GM19438 (cell line): ENCODE data around the gene KDM4B.
"Not testable (repeated sequence)": the region's sequence is repeated elsewhere in the genome, so short reads cannot be mapped to it uniquely, and the experiment has no call there.

Experiments
- ATAC-seq: cut with Tn5 transposase; IDR thresholded peaks from one replicate; pipeline ENCODE4 v1.9.1; 2021; ENCODE audit warnings: low read depth; ENCODE audit not compliant: unreplicated experiment

The KDM4B gene

DNA sequence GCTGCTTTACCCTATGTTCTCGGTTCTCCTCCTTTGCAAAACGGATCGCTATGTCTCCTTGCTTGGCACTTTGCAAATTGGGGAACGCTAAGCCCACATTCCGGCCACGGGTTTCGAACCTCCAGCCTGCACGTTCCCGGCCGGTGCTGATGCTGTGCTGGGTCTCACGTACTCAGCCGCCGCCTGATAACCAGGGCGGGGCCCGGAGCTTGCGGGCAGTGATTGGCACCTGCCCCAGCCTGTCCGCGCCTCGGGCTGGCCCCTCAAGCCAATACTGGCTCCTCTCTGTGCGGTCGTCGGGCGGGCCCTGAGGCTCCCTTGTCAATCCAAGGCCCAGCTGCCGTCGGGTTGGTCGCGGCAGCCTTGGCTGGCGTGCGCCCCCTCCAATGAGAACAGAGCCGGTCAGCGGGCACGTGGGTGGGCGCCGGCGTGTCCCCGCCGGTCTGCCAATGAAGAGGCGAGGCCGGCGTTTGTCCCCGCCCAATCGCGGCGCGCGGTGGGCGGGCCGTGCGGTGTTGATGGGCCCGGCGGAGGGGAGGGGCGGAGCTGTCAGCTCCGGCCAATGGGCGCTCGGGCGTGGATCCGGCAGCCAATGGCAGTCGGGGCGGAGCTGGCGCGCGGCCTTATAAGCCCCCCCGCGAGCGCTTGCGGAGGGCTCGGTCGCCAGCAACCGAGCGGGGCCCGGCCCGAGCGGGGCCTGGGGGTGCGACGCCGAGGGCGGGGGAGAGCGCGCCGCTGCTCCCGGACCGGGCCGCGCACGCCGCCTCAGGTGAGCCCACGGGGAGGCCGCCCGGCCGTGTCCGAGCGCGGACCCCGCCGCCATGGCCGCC lies at the start of gene KDM4B:
KDM4B (plus strand) TSS at position 652 of the 830 bp plus-strand sequence. CDS start 63,778 bp downstream, outside the sequence.
- ATAC-seq, result peak; percentile 91

DNA sequence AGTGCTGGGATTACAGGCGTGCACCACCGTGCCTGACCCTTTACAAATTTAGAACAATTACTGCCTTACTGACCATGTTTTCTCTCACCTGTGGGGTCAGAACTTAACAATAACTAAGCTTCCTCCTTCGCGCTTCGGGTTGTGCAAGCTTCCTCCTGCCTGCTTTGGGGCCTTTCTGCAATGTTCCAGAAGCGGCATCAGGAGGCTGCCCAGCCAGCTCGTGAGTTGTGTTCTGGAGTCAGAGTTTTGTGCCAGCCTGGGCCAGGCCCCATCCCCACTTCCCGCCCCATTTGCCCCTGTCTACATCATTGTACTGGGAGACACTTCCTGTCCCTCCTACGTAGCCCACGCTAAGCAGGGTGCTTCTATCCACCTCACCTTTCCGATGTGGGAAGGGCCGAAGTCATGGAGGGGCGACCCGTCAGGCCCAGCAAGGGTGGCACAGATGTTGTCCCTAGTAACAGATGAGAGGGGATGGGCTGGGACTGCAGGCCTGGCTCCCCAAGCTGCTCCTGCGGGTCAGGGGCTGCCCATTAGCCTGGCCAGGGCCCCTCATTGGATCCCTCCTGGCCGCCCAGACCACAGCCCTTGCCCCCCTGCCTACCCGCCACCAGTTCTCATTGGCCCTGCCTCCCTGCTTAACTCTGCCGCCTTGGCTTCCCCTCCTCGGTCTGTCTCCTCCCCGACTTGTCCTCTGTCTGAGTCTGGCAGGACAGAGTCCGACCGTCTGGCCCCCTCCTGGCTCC lies 46.2 kb upstream of the KDM4B start:
- no peak for ATAC-seq

DNA sequence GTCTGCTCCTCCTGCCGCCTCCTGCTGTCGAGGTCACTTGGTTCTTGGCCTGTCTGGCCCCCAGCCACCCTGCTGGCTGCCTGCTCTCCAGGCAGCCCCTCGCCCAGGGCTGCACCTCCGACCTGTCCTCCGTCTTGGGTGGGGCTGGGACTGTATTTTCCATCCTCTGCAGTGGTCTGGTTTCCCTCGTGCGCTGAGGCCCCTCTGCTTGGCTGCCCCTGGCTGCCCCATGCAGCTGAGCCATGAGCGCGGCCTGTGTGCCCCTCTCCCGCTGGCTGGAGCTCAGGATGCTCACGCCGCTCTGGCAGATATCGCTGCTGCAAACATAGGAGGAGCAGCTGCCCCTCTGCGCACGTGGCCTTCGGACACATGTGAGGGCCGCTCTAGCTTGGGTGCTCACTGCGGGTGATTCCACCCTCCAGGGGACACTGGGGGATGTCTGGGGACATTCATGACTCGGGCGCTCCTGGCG lies 45.6 kb upstream of the KDM4B start:
- no peak for ATAC-seq

DNA sequence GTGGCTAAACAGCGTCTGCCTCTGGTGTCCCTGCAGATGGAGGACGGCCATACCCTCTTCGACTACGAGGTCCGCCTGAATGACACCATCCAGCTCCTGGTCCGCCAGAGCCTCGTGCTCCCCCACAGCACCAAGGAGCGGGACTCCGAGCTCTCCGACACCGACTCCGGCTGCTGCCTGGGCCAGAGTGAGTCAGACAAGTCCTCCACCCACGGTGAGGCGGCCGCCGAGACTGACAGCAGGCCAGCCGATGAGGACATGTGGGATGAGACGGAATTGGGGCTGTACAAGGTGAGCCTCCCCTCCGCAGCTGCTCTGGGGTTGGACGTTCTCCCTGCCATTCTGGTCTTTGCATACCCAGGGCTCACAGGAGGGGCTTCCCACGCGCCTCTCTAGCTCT lies 39.7 kb upstream of the KDM4B start:
- ATAC-seq, result no peak

DNA sequence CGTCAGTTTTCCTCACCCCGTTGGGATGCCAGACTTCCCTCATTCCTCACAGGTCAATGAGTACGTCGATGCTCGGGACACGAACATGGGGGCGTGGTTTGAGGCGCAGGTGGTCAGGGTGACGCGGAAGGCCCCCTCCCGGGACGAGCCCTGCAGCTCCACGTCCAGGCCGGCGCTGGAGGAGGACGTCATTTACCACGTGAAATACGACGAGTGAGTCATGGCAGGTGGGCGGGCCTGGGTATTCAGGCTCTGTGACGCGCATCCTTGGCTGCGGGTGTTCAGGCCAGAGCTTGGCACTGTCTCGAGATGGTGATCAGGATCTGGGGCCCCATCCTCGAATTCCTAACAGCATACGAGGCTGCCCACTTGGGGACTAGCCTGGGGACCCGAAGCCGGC lies 38.2 kb upstream of the KDM4B start:
- no peak for ATAC-seq

DNA sequence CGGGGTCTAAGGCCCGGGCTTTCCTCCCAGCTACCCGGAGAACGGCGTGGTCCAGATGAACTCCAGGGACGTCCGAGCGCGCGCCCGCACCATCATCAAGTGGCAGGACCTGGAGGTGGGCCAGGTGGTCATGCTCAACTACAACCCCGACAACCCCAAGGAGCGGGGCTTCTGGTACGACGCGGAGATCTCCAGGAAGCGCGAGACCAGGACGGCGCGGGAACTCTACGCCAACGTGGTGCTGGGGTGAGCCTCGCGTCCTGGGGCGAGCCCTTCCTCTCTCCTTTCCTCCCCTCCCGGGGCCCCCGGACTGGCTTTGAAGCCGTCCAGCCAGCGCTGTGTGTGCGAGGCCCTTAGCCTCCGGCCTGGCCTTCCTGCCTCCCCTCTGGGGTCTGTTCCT lies 36.2 kb upstream of the KDM4B start:
- no peak for ATAC-seq

DNA sequence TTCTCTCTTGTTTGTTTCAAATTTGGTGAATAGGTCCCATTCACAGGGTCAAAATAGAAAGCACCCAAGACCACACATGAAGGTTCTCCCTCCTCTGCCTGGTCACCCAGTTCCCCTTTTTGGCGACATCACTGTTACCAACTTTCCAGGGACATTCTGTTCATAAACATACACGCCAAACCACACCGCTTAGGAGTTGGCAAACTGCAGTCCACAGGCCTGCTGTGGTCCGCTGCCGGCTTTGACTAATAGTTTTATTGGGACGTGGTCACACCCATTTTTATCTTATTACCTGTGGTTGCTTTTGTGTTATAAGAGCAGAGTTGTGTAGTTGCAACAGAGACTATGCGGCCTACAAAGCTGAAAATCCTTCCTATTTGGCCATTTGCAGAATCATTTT lies 35.4 kb upstream of the KDM4B start:
- no peak for ATAC-seq

DNA sequence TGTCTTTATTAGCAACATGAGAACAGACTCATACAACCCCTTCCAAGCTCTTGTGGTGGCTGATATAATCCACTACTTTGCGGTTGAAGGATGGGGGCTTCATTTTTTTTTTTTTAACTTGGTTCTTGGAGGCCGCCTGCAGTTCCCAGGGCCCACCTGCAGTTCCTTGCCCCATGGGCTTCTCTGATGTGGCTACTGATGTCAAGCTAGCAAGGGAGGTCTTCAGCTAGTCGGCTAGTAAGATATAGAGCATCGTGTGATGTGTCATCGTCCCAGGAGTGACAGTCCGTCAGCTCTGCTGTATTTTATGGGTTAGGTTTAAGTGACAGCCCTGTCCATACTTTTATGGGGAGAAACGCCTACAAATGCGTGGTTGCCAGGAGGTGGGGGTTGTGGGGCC lies 33.5 kb upstream of the KDM4B start:
- no peak for ATAC-seq

DNA sequence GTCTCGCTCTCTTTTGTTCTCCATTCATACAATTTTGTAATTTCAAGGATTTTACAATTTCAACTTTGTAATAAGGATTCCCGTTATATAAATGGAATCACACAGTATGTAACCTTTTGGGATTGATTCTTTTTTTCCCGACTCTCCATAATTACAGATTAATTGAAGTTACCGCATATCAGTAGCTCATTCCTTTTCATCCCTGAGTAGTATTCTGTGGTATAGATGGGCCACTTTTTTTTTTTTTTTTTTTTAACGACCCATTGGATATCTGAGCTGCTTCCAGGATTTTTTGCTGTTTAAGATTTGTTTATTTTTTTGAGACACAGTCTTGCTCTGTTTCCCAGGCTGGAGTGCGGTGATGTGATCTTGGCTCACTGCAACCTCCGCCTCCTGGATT lies 31.9 kb upstream of the KDM4B start:
- no peak for ATAC-seq

DNA sequence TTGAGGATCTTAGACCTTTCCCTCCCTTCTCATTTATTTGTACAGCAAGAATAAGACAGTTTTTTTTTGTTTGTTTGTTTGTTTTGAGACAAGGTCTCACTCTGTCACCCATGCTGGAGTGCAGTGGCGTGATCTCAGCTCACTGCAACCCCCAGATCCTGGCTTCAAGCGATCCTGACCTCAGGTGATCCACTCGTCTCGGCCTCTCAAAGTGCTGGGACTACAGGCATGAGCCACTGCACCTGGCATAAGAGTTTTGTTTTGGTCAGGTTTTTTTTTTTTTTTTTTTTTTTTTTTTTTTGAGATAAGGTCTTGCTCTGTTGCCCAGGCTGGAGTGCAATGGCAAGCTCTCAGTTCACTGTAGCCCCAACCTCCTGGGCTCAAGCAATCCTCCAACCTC lies 30.5 kb upstream of the KDM4B start:
- not testable (repeated sequence) for ATAC-seq

DNA sequence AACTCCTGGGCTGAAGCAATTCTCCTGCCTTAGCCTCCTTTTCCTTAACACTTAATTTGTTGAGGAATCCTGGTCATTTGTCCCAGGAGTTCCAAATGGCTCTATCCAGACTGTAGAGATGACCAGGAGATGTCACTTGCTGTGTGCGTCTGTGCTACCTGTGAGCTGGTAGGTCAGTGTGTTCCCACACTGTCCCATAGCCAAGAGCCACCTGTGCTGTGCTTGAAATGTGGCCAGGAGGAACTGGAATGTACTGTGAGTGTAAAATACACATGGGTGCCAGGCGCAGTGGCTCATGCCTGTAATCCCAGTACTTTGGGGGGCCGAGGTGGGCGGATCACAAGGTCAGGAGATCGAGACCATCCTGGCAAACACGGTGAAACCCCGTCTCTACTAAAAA lies 29.4 kb upstream of the KDM4B start:
- no peak for ATAC-seq

DNA sequence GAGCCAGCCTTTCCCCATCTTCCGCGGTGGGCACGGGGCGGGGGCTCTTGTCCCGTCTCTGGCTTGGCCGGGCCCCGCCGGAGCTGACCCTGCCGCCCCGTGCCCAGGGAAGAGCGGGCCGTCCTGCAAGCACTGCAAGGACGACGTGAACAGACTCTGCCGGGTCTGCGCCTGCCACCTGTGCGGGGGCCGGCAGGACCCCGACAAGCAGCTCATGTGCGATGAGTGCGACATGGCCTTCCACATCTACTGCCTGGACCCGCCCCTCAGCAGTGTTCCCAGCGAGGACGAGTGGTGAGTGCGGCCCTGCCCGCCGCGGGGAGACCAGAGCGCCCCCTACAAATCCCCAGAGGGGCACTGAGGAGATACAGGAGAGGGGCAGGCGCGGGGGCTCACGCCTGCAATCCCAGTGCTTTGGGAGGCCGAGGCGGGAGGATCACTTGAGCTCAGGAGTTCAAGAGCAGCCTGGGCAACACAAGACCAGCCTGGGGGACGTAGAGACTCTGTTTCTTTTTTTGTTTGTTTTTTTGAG lies 27.2 kb upstream of the KDM4B start:
- not testable (repeated sequence) for ATAC-seq

DNA sequence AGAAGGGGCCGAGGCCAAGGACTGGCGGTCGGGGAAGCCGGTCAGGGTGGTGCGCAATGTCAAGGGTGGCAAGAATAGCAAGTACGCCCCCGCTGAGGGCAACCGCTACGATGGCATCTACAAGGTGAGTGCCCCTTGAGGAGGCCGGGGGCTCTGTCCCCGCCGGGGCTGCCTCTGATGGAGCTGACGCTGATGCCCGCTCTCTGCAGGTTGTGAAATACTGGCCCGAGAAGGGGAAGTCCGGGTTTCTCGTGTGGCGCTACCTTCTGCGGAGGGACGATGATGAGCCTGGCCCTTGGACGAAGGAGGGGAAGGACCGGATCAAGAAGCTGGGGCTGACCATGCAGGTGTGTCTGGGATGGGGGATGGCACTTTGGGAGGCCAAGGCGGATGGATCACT lies 18.3 kb upstream of the KDM4B start:
- not testable (repeated sequence) for ATAC-seq

DNA sequence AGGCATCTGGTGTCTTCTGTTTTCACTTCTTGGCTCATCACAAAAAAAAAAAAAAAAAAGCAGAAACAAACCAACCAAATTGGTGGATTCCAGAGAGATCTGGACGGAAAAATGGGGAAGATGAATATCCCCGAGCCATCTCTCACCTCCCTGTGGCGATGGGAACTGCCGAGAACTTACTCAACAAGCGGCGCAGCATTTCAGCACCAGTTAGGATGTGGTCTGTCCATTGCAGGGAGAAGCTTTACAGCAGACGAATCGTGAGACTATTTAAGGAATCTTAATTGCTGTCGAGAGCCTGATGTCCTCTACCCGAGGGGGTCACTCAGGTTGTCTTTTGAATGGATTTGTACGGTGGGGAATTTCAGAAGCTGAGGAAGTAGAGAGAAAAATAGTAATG lies 17.3 kb upstream of the KDM4B start:
- no peak for ATAC-seq

DNA sequence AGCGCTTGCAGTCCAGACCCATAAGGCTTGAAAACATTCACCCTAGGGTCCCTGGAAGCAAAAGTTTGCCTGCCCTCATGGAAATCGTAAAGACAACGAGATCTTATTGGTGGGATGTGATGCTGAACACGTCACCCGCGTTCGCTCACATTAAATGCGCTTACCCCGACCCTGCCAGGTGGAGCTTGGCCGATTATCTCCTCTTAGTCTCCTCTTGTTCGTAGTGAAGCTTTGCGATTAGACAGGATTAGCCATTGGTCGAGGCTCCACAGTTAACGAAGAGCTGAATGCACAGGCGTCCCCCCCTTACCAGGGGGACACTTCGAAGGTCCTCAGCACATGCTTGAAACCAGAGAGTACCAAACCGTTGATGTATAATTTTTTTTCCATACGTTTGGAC lies 16.0 kb upstream of the KDM4B start:
- ATAC-seq, result no peak

DNA sequence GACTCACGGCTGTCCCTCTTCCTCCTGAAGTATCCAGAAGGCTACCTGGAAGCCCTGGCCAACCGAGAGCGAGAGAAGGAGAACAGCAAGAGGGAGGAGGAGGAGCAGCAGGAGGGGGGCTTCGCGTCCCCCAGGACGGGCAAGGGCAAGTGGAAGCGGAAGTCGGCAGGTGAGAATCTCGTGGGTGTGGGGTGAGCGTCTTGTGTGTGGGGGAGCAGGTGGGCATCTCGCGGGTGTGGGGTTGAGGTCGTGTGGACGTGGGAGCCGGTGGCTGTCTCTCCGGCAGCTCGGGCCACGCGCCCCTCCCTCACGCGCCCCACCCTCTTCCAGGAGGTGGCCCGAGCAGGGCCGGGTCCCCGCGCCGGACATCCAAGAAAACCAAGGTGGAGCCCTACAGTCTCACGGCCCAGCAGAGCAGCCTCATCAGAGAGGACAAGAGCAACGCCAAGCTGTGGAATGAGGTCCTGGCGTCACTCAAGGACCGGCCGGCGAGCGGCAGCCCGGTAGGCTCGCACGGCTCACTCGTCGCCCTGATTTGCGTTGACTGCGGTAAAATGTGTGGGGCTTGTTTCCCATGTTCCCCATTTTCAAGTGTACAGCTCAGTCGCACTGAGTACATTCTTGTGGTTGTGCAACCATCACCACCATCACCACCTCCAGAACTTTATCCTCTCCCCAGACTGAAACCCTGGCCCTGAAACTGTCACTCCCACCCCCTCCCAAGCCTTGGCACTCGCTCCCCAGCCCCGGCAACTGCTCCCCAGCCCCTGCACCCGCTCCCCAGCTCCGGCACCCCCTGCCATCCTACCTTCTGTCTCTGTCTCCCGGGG lies 14.4 kb upstream of the KDM4B start:
- ATAC-seq, result not testable (repeated sequence)

DNA sequence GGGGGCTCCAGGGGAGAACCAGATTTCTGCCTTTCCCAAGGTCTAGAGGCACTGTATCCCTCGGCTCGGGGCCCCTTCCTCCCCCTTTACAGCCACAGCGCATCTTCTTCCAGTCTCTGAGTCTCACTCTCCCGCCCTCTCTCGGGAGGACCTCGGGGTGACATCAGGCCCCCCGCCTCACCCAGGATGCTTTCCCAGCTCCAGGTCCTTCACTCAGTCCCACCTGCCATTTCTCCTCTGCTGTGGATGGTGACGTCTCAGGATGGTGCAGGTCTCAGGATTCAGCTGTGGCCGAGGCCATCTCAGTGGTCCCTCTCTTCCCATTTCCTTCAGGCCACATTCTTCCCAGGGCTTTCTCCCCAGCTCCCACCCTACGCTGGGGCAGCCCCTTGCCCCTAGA lies 13.6 kb upstream of the KDM4B start:
- ATAC-seq, result no peak

DNA sequence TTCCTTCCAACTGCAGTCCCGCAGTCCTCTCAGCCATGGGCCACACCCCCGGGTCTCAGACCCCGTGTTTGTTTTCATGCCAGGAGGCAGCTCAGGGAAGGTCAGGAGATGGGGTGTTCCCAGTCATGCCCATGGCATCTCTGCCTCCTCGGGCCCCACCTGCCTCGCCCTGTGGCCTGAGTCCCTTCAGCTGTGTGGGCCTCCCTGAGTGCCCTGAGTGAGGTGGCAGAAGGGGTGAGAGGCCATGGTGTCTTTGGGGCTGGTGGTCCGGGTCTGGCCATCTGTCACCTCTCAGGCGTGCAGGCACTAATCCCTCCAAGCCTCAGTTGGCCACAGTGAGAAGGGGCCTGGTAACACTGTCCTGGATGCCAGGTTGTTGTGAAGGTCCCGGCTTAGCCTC lies 10.9 kb upstream of the KDM4B start:
- no peak for ATAC-seq

DNA sequence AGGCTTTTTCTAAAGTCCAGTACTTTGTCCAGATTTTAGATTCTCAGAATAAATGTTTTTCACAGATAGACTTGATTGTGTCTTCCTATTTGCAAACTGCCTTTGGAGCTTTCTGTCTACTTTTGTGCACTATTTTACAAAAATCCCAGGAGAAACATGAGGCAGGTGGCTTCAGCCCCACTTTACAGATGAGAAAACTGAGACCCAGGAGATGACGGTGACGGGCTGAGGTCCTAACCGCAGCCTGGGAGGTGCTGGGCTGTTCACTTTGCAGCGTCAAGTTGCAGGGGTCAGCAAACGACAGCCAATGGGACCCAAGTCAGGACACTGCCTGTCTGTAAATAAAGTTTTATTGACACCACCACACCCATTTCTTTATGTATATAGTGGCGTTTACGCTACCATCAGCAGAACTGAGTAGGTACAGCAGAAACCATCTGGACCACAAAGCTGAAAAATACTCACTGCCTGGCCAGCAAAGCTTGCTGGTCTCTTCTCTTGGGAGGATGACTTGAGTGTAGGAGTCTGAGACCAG lies 6.8 kb upstream of the KDM4B start:
- no peak for ATAC-seq

DNA sequence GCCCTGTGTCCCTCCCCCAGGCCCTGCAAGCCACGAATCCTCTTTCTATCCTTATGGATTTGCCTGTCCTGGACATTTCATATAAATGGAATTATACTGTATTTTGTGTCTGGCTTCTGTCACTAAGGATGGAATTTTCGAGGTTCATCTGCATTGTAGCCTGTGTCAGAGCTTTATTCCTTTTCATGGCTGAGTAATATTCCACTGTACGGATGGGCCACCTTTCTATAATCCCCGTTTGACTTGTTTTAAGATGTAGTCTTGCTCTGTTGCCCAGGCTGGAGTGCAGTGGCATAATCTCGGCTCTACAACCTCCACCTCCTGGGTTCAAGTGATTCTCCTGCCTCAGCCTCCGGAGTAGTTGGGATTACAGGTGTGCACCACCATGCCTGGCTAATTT lies 3.9 kb upstream of the KDM4B start:
- no peak for ATAC-seq
